H1 (cell line): ENCODE measurements around the gene ZNF407. TPM values are rescaled to one million over a fixed set of nuclear protein-coding genes. Genes with fewer than 3 reads are reported as not detected.

Source experiments
- CTCF ChIA-PET: fragments of 300-600 bp; sonication (Branson Sonifier 250); formaldehyde crosslinking; loops from one replicate; lab custom pipeline; 2021; ENCODE audit not compliant: partially characterized antibody; lab: Charles Lee
- POLR2A ChIA-PET: fragments of 300-600 bp; sonication (Branson Sonifier 250); formaldehyde crosslinking; loops from one replicate; lab custom pipeline; 2021; ENCODE audit warnings: inconsistent platforms; ENCODE audit not compliant: partially characterized antibody; lab: Charles Lee
- DNase-seq, 2 experiments: peaks; one replicate each; pipeline versions ENCODE4 v3.0.0 to v3.0.0-alpha.2; 2010 to 2022; ENCODE audit warnings: low spot score in 2 of 2, low read depth in 1 of 2, mixed read lengths in 1 of 2
- FAIRE-seq: peaks from 2 replicates; lab custom pipeline; 2011; peaks lifted over from hg19 to GRCh38; lab: Jason Lieb, UNC
- H2AFZ ChIP-seq: 2 replicates; pipeline ENCODE4 v1.8.1; 2012; ENCODE audit warnings: low read length, inconsistent platforms
- H2AK5ac ChIP-seq: 2 replicates; pipeline ENCODE4 v1.6.1; 2013; ENCODE audit warnings: low read depth, low read length
- H2BK120ac ChIP-seq: replicated peaks from 2 replicates; pipeline ENCODE3; 2013; ENCODE audit warnings: low read depth, low read length, inconsistent platforms
- H2BK12ac ChIP-seq: 2 replicates; pipeline ENCODE4 v1.6.1; 2013; ENCODE audit warnings: low read depth, low read length
- H2BK15ac ChIP-seq: 2 replicates; pipeline ENCODE4 v1.6.1; 2013; ENCODE audit warnings: low read length
- H2BK20ac ChIP-seq: 2 replicates; pipeline ENCODE4 v1.6.1; 2013; ENCODE audit warnings: low read length
- H2BK5ac ChIP-seq: 2 replicates; pipeline ENCODE4 v1.6.1; 2013; ENCODE audit warnings: low read depth, low read length
- H3K14ac ChIP-seq: 2 replicates; pipeline ENCODE4 v1.6.1; 2013; ENCODE audit warnings: inconsistent platforms; ENCODE audit not compliant: insufficient read length
- H3K18ac ChIP-seq: 2 replicates; pipeline ENCODE4 v1.6.1; 2013; ENCODE audit warnings: low read length; ENCODE audit errors: extremely low read depth
- H3K23ac ChIP-seq: 2 replicates; pipeline ENCODE4 v1.6.1; 2013; ENCODE audit warnings: inconsistent platforms; ENCODE audit not compliant: insufficient read length
- H3K23me2 ChIP-seq: 2 replicates; pipeline ENCODE4 v1.6.1; 2013; ENCODE audit warnings: low read depth, low read length
- H3K27ac ChIP-seq: 2 replicates; pipeline ENCODE4 v1.6.1; 2011; ENCODE audit warnings: low read depth, low read length, inconsistent platforms
- H3K27me3 ChIP-seq, 4 experiments: replicated peaks in 1 of 4; 1 replicate in 1 of 4; 2 replicates in 3 of 4; pipeline versions ENCODE4 v1.6.1 to v1.8.1; 2011 to 2013; ENCODE audit warnings: low read length in 3 of 4, mild to moderate bottlenecking in 3 of 4, inconsistent platforms in 2 of 4, mixed read lengths in 2 of 4, moderate library complexity in 1 of 4; ENCODE audit not compliant: control insufficient read depth in 3 of 4, insufficient read depth in 3 of 4; ENCODE audit errors: extremely low read depth in 1 of 4
- H3K36me3 ChIP-seq, 4 experiments: 2 replicates each; pipeline versions ENCODE4 v1.6.1 to v1.8.1; 2011 to 2013; ENCODE audit warnings: mild to moderate bottlenecking in 4 of 4, low read length in 3 of 4, moderate library complexity in 2 of 4, control low read depth in 1 of 4, inconsistent platforms in 1 of 4; ENCODE audit not compliant: insufficient read depth in 4 of 4, control insufficient read depth in 2 of 4
- H3K4ac ChIP-seq: replicated peaks from 2 replicates; pipeline ENCODE3; 2013; ENCODE audit warnings: low read length, low read depth, mixed read lengths, inconsistent platforms; ENCODE audit not compliant: insufficient read length
- H3K4me1 ChIP-seq, 4 experiments: replicated peaks in 1 of 4; 1 replicate in 1 of 4; 2 replicates in 3 of 4; pipeline versions ENCODE4 v1.6.1 to v1.8.1; 2011 to 2013; ENCODE audit warnings: low read length in 3 of 4, inconsistent platforms in 2 of 4, mixed read lengths in 1 of 4; ENCODE audit not compliant: insufficient read depth in 4 of 4, control insufficient read depth in 3 of 4
- H3K4me2 ChIP-seq, 2 experiments: 2 replicates each; pipeline versions ENCODE4 v1.6.1 to v1.8.1; 2011 to 2013; ENCODE audit warnings: low read depth in 2 of 2, low read length in 2 of 2, control low read depth in 1 of 2, inconsistent platforms in 1 of 2, mild to moderate bottlenecking in 1 of 2; ENCODE audit not compliant: insufficient read depth in 1 of 2
- H3K4me3 ChIP-seq, 4 experiments: fragments of 200-600, 300-600 bp in 1 of 4; sonication (generic), shearing (Covaris generic), sonication (Bioruptor Twin) in 1 of 4; 2 replicates each; pipeline versions ENCODE4 v1.5.1 to v1.8.1; 2011 to 2016; ENCODE audit warnings: low read length in 4 of 4, low read depth in 3 of 4, control low read depth in 2 of 4, inconsistent platforms in 2 of 4, mild to moderate bottlenecking in 2 of 4, mixed read lengths in 1 of 4, moderate library complexity in 1 of 4; ENCODE audit not compliant: insufficient read depth in 2 of 4; ENCODE audit errors: extremely low read depth in 1 of 4
- H3K56ac ChIP-seq: replicated peaks from 2 replicates; pipeline ENCODE3; 2013; ENCODE audit warnings: low read depth, mild to moderate bottlenecking, mixed read lengths, low read length, inconsistent platforms; ENCODE audit not compliant: insufficient read length
- H3K79me1 ChIP-seq: 2 replicates; pipeline ENCODE4 v1.6.1; 2013; ENCODE audit warnings: low read depth, low read length, control low read depth
- H3K79me2 ChIP-seq, 2 experiments: 2 replicates each; pipeline versions ENCODE4 v1.6.1 to v1.8.1; 2012 to 2013; ENCODE audit warnings: low read length in 2 of 2, mild to moderate bottlenecking in 2 of 2, inconsistent platforms in 1 of 2; ENCODE audit not compliant: insufficient read depth in 2 of 2, control insufficient read depth in 1 of 2
- H3K9ac ChIP-seq, 4 experiments: replicated peaks in 1 of 4; 1 replicate in 1 of 4; 2 replicates in 3 of 4; pipeline versions ENCODE4 v1.6.1 to v1.8.1; 2011 to 2013; ENCODE audit warnings: low read depth in 3 of 4, low read length in 3 of 4, control low read depth in 2 of 4, mild to moderate bottlenecking in 2 of 4, moderate library complexity in 2 of 4, inconsistent platforms in 1 of 4; ENCODE audit errors: extremely low read depth in 1 of 4
- H3K9me3 ChIP-seq, 2 experiments: 2 replicates each; pipeline versions ENCODE4 v1.6.1 to v1.8.1; 2012 to 2013; ENCODE audit warnings: mild to moderate bottlenecking in 2 of 2, moderate library complexity in 2 of 2, control low read depth in 1 of 2, inconsistent platforms in 1 of 2, low read depth in 1 of 2, low read length in 1 of 2, mixed read lengths in 1 of 2; ENCODE audit not compliant: insufficient read depth in 2 of 2
- H4K20me1 ChIP-seq, 2 experiments: replicated peaks in 1 of 2; 2 replicates each; pipeline versions ENCODE3 to v1.8.1; 2011 to 2013; ENCODE audit warnings: inconsistent platforms in 2 of 2, low read length in 2 of 2, mild to moderate bottlenecking in 1 of 2; ENCODE audit not compliant: insufficient read depth in 2 of 2, control insufficient read depth in 1 of 2
- H4K5ac ChIP-seq: 2 replicates; pipeline ENCODE4 v1.6.1; 2013; ENCODE audit warnings: low read length, low read depth, mixed read lengths, inconsistent platforms; ENCODE audit not compliant: insufficient read length
- H4K8ac ChIP-seq: 2 replicates; pipeline ENCODE4 v1.8.0; 2013; ENCODE audit warnings: mild to moderate bottlenecking, moderate library complexity, low read length, inconsistent platforms; ENCODE audit not compliant: insufficient read depth; ENCODE audit errors: extremely low read depth
- H4K91ac ChIP-seq: replicated peaks from 2 replicates; pipeline ENCODE3; 2013; ENCODE audit warnings: low read length, mixed read lengths, inconsistent platforms; ENCODE audit not compliant: insufficient read length
- JUN ChIP-seq: IDR thresholded peaks from 2 replicates; pipeline ENCODE4 v1.6.1; 2011; ENCODE audit warnings: low read depth, mild to moderate bottlenecking, improper control_type of control experiment, low read length
- KDM5A ChIP-seq: fragments of 200-600 bp; IDR thresholded peaks from 2 replicates; pipeline ENCODE4 v1.7.1; 2012; ENCODE audit warnings: mild to moderate bottlenecking, low read length, inconsistent platforms, mixed read lengths
- MAFK ChIP-seq: IDR thresholded peaks from 2 replicates; pipeline ENCODE4 v1.6.1; 2012; ENCODE audit warnings: low read depth, mild to moderate bottlenecking, improper control_type of control experiment, low read length
- NRF1 ChIP-seq: IDR thresholded peaks from 2 replicates; pipeline ENCODE4 v1.6.1; 2011; ENCODE audit warnings: mild to moderate bottlenecking, low read depth, low read length, improper control_type of control experiment
- SUZ12 ChIP-seq: fragments of 200-600 bp; sonication (generic); IDR thresholded peaks from 2 replicates; pipeline ENCODE4 v1.6.1; 2012; ENCODE audit warnings: mild to moderate bottlenecking, inconsistent platforms, low read length, moderate library complexity, mixed read lengths
- TEAD4 ChIP-seq: IDR thresholded peaks from 2 replicates; pipeline ENCODE4 v1.6.1; 2012; ENCODE audit warnings: low read depth, low read length, inconsistent platforms, mixed read lengths
- YY1 ChIP-seq: IDR thresholded peaks from 2 replicates; pipeline ENCODE4 v1.6.1; 2011; ENCODE audit warnings: low read depth, mild to moderate bottlenecking, low read length
- WGBS, 2 experiments: shearing (Covaris generic) in 1 of 2; methylation state at CpG; one replicate each; pipeline versions ENCODE4 v1.1.6 to v1.1.7; 2013 to 2015; ENCODE audit warnings: low lambda C conversion rate in 2 of 2, mixed read lengths in 2 of 2, inconsistent platforms in 1 of 2, low coverage in 1 of 2, missing lambda C conversion rate in 1 of 2; ENCODE audit not compliant: insufficient replicate concordance in 2 of 2, insufficient coverage in 1 of 2, insufficient read length in 1 of 2; ENCODE audit errors: extremely low coverage in 1 of 2, missing lambda C conversion rate in 1 of 2; 5-methylcytosine and 5-hydroxymethylcytosine counted together
- polyA plus RNA-seq, 7 experiments: library from polyadenylated mRNA; depleted of rRNA in 3 of 7; stranded (reverse) in 5 of 7; unstranded in 2 of 7; fragments of >200 nt in 5 of 7; fragments of 200-250 nt in 2 of 7; gene quantifications; 1 replicate in 5 of 7; 2 replicates in 1 of 7; 4 replicates in 1 of 7; pipeline versions ENCODE4 v1.2.1 to v1.2.3, GENCODE V29; 2011 to 2013; ENCODE audit warnings: missing spikeins in 2 of 7, mixed read lengths in 2 of 7
- total RNA-seq: library from RNA; stranded (reverse); fragmentation: NEBNext Ultra II Directional; extraction: Animal tissue kit (Norgen Biotek cat#: 25700); gene quantifications from 2 replicates; pipeline ENCODE4 v1.2.1, GENCODE V29; 2021

ZNF407 gene
- total and polyA plus RNA-seq, 2 of the 8 experiments (the other 6 are each of a cell fraction or from before 2014, with no cell fraction given), result 1.5 to 6.8 TPM

GRCh38 chr18:74995419-74995736, 397.7 kb downstream of the ZNF407 start:
- Histone ChIP-seq H4K5ac (no peak overlapping the region), H3K79me1 (no peaks in the 10 kb centered on the region), H2BK120ac (no peak overlapping the region), H3K4ac (no peak overlapping the region), H2BK15ac (no peak overlapping the region), H3K4me1 (peaks cover 0 to 3% (median 0%) of the 10 kb centered on the region in 4 experiments; a peak in 2 of 7 replicates), H4K91ac (no peak overlapping the region), H3K36me3 (no peaks in the 10 kb centered on the region), H2AFZ (0 out of 2 replicates have a peak overlapping the region, but pooled peaks have one; percentile 12), H4K8ac (no peak overlapping the region), H3K27ac (no peak overlapping the region), H4K20me1 (no peaks in the 10 kb centered on the region), H3K79me2 (no peaks in the 10 kb centered on the region), H2AK5ac (no peak overlapping the region), H3K56ac (no peak overlapping the region), H3K23ac (no peak overlapping the region), H3K14ac (no peak overlapping the region), H2BK20ac (no peak overlapping the region), H3K27me3 (no peaks in the 10 kb centered on the region), H3K9ac (no peak overlapping the region; a peak in 1 of 7 replicates), H3K18ac (no peak overlapping the region), H2BK12ac (no peak overlapping the region), H3K23me2 (no peaks in the 10 kb centered on the region), H3K4me2 (no peak overlapping the region), H2BK5ac (no peak overlapping the region), H3K4me3 (no peak overlapping the region), H3K9me3 (no peaks in the 10 kb centered on the region)
- 91% methylated on average over 2 of the region's 2 CpGs; no CpG with 5 or more reads in 1 of the 2 experiments for WGBS, 2 experiments
- TF ChIP-seq MAFK (peak; percentile 87), NRF1 (no peak), KDM5A (no peak), SUZ12 (no peak), TEAD4 (no peak), YY1 (no peak), JUN (no peak)
- POLR2A ChIA-PET, result no interaction called here
- no peak for FAIRE-seq
- no peak for DNase-seq
- CTCF ChIA-PET, result interaction anchor here (0.6 to 0.8 kb wide), 2 partner anchors 45 to 491 kb away, joined by 3 read pairs; no protein-coding TSS in a partner anchor
